GM23338 (cell line): ENCODE measurements around the gene CYP3A7. TPM values are rescaled to one million over a fixed set of nuclear protein-coding genes. Genes with fewer than 3 reads are reported as not detected.

ENCODE experiments used
- ATAC-seq: fragments of 200-7000 bp; cut with Tn5 transposase; 3 replicates; pipeline ENCODE4 v1.9.1; 2020
- DNase-seq: peaks from one replicate; pipeline ENCODE4 v3.0.0-alpha.2; 2015; ENCODE audit warnings: low spot score
- H2AFZ ChIP-seq: fragments of 200-600 bp; sonication (generic); 2 replicates; pipeline ENCODE4 v1.8.0; 2016; ENCODE audit warnings: antibody characterized with exemption, mild to moderate bottlenecking, moderate library complexity
- H3F3A ChIP-seq: fragments of 200-600 bp; sonication (generic); replicated peaks from 2 replicates; pipeline ENCODE4 v1.8.0; 2017; ENCODE audit warnings: antibody characterized with exemption, mixed run types, low read depth
- H3K27ac ChIP-seq: fragments of 200-600 bp; sonication (generic); 2 replicates; pipeline ENCODE4 v1.6.1; 2016; ENCODE audit warnings: low read depth
- H3K27me3 ChIP-seq: fragments of 200-600 bp; sonication (generic); 2 replicates; pipeline ENCODE4 v1.8.0; 2016; ENCODE audit warnings: mild to moderate bottlenecking, mixed run types, moderate library complexity; ENCODE audit not compliant: insufficient read depth
- H3K36me3 ChIP-seq: fragments of 200-600 bp; sonication (generic); 2 replicates; pipeline ENCODE4 v1.8.0; 2016; ENCODE audit warnings: mild to moderate bottlenecking; ENCODE audit not compliant: insufficient read depth
- H3K4me1 ChIP-seq: fragments of 200-600 bp; sonication (generic); 2 replicates; pipeline ENCODE4 v1.8.0; 2016; ENCODE audit warnings: mild to moderate bottlenecking, moderate library complexity; ENCODE audit not compliant: insufficient read depth
- H3K4me2 ChIP-seq: fragments of 200-600 bp; sonication (generic); 2 replicates; pipeline ENCODE4 v1.7.1; 2017; ENCODE audit warnings: mixed run types
- H3K4me3 ChIP-seq: fragments of 200-600 bp; sonication (generic); 2 replicates; pipeline ENCODE4 v1.6.1; 2016; ENCODE audit warnings: mixed run types
- H3K79me2 ChIP-seq: fragments of 200-600 bp; sonication (generic); replicated peaks from 2 replicates; pipeline ENCODE4 v1.8.0; 2017; ENCODE audit warnings: mild to moderate bottlenecking; ENCODE audit not compliant: insufficient read depth
- H3K9me2 ChIP-seq: fragments of 200-600 bp; sonication (generic); 2 replicates; pipeline ENCODE4 v1.8.0; 2017; ENCODE audit not compliant: insufficient read depth
- H4K20me1 ChIP-seq: fragments of 200-600 bp; sonication (generic); replicated peaks from 2 replicates; pipeline ENCODE4 v1.8.0; 2017; ENCODE audit warnings: mild to moderate bottlenecking; ENCODE audit not compliant: insufficient read depth
- H3K27ac Mint-ChIP-seq: 2 replicates; pipeline ENCODE4 v1.8.0; 2020; ENCODE audit warnings: inconsistent platforms, mild to moderate bottlenecking, moderate library complexity, mixed read lengths
- H3K27me3 Mint-ChIP-seq: 3 replicates; pipeline ENCODE4 v1.8.0; 2022; ENCODE audit warnings: low read depth, mild to moderate bottlenecking, moderate library complexity, mixed read lengths, inconsistent platforms; ENCODE audit not compliant: insufficient read depth, poor library complexity
- H3K36me3 Mint-ChIP-seq: 3 replicates; pipeline ENCODE4 v1.8.0; 2021; ENCODE audit warnings: low read depth, mild to moderate bottlenecking, inconsistent platforms, moderate library complexity, mixed read lengths
- H3K4me1 Mint-ChIP-seq: 3 replicates; pipeline ENCODE4 v1.8.0; 2020; ENCODE audit warnings: mild to moderate bottlenecking, inconsistent platforms, mixed read lengths
- H3K4me3 Mint-ChIP-seq: 3 replicates; pipeline ENCODE4 v1.8.0; 2021; ENCODE audit warnings: moderate library complexity, mild to moderate bottlenecking, inconsistent platforms, mixed read lengths
- H3K9me3 Mint-ChIP-seq: 3 replicates; pipeline ENCODE4 v1.8.0; 2020; ENCODE audit warnings: moderate library complexity, mild to moderate bottlenecking, inconsistent platforms, mixed read lengths
- CREB1 ChIP-seq: fragments of 250-450 bp; sonication (Bioruptor Pico); IDR thresholded peaks from 2 replicates; pipeline ENCODE4 v1.5.0; 2020; ENCODE audit warnings: low read depth, mild to moderate bottlenecking, moderate library complexity
- EZH2 ChIP-seq: fragments of 200-600 bp; sonication (generic); IDR thresholded peaks from one replicate; pipeline ENCODE4 v1.8.0; 2017; ENCODE audit warnings: antibody characterized with exemption, mild to moderate bottlenecking, low read depth; ENCODE audit not compliant: unreplicated experiment
- EZH2phosphoT487 ChIP-seq: fragments of 200-600 bp; sonication (generic); IDR thresholded peaks from one replicate; pipeline ENCODE4 v1.8.1; 2018; ENCODE audit warnings: antibody characterized with exemption; ENCODE audit not compliant: unreplicated experiment
- JUNB ChIP-seq: IDR thresholded peaks from one replicate; pipeline ENCODE4 v1.6.1; 2016; ENCODE audit warnings: antibody characterized with exemption; ENCODE audit not compliant: unreplicated experiment
- NANOG ChIP-seq: IDR thresholded peaks from 2 replicates; pipeline ENCODE4 v1.6.1; 2016; ENCODE audit warnings: antibody characterized with exemption, borderline replicate concordance
- POLR2AphosphoS5 ChIP-seq: IDR thresholded peaks from 2 replicates; pipeline ENCODE4 v1.6.1; 2016; ENCODE audit warnings: antibody characterized with exemption, low read depth
- ZNF114 ChIP-seq: fragments of 250-450 bp; sonication (Bioruptor Pico); IDR thresholded peaks from 2 replicates; pipeline ENCODE4 v1.5.0; 2020; ENCODE audit warnings: mild to moderate bottlenecking, moderate library complexity
- ZNF331 ChIP-seq: fragments of 250-450 bp; sonication (Bioruptor Pico); IDR thresholded peaks from 2 replicates; pipeline ENCODE4 v1.5.0; 2020; ENCODE audit warnings: low read depth, mild to moderate bottlenecking, moderate library complexity
- long read RNA-seq: library from polyadenylated mRNA; unstranded; transcript quantifications from one replicate; pipeline ENCODE4 v2.0.0, GENCODE V29; 2020; ENCODE audit not compliant: unreplicated experiment
- polyA plus RNA-seq: library from polyadenylated mRNA; unstranded; fragments of >200 nt; fragmentation: Nextera tagmentation; extraction: Ambion mirVana; gene quantifications from 2 replicates; pipeline ENCODE4 v1.2.1, GENCODE V29; 2016
- total RNA-seq: library from RNA; depleted of rRNA; stranded (reverse); fragments of >200 nt; shearing (Covaris generic); gene quantifications from 2 replicates; pipeline ENCODE4 v1.2.3, GENCODE V29; 2014; rRNA removed
- TF ChIP-seq, protein P1 (sequence below): IDR thresholded peaks from 2 replicates; pipeline ENCODE4 v1.6.1; 2016; ENCODE audit warnings: antibody characterized with exemption
- TF ChIP-seq, protein P2 (sequence below): fragments of 250-450 bp; sonication (Bioruptor Pico); IDR thresholded peaks from 2 replicates; pipeline ENCODE4 v1.5.0; 2020; ENCODE audit warnings: mild to moderate bottlenecking, moderate library complexity
- TF ChIP-seq, protein P3 (sequence below): IDR thresholded peaks from one replicate; pipeline ENCODE4 v1.6.1; 2018; ENCODE audit warnings: antibody characterized with exemption; ENCODE audit not compliant: unreplicated experiment

The CYP3A7 gene
- not detected in 2 replicates for total RNA-seq
- 0.12 and 0.19 TPM in 2 replicates for polyA plus RNA-seq
- long read RNA-seq, result 0 reads

DNA sequence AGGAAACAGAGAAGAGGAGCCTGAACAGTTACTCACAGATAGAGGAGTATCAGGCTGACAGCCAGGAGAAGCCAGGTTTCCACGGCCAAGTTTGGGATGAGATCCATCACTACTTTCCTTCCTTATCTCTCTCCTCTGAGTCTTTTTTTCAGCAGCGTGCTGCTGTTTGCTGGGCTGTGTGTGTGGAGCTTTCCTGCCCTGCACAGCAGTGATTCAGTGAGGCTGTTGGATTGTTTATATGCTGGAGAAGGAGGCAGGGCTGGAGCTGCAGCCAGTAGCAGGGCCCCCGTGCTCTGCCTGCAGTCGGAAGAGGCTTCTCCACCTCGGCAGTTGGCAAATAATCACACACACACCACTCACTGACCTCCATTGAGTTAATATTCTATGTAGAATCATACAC lies at the start of gene CYP3A7:
TSS of gene CYP3A7 (minus strand) at position 210 of the 400 bp plus-strand sequence. CDS start at position 107, 103 bp downstream.
- no peak for TF ChIP-seq JUNB
- TF ChIP-seq EZH2phosphoT487, result no peak
- TF ChIP-seq ZNF331 (CRISPR knock-in tag), result no peak
- TF ChIP-seq ZNF114 (CRISPR knock-in tag), result no peak
- TF ChIP-seq POLR2AphosphoS5, result no peak
- no peak within 1 kb of the TSS for H3K4me3 ChIP-seq
- H3K27ac ChIP-seq, result no peak within 1 kb of the TSS
- H3K36me3 ChIP-seq, result no peaks in the 10 kb centered on the region
- no peak within 1 kb of the TSS for H3K4me2 ChIP-seq
- Mint-ChIP-seq H3K4me1 (peaks cover 4% of the 10 kb centered on the region; the same call in 1 of the 3 replicates), H3K9me3 (no peaks in the 10 kb centered on the region), H3K4me3 (no peak within 1 kb of the TSS; the same call in 2 of the 3 replicates), H3K27me3 (peaks cover 2% of the 10 kb centered on the region), H3K36me3 (no peaks in the 10 kb centered on the region), H3K27ac (no peak within 1 kb of the TSS; the same call in 1 of the 2 replicates)
- no peak within 1 kb of the TSS for H2AFZ ChIP-seq
- no peak for ATAC-seq
- no peaks in the 10 kb centered on the region for H3K27me3 ChIP-seq
- H3K9me2 ChIP-seq, result peaks cover 7% of the 10 kb centered on the region; the same call in 1 of the 2 replicates
- no peaks in the 10 kb centered on the region for H3K79me2 ChIP-seq
- DNase-seq, result no peak
- no peaks in the 10 kb centered on the region for H4K20me1 ChIP-seq
- 0 out of 2 replicates have a peak, but pooled peaks cover 3% of the 10 kb centered on the region for H3K4me1 ChIP-seq
- no peaks in the 10 kb centered on the region for H3F3A ChIP-seq

DNA sequence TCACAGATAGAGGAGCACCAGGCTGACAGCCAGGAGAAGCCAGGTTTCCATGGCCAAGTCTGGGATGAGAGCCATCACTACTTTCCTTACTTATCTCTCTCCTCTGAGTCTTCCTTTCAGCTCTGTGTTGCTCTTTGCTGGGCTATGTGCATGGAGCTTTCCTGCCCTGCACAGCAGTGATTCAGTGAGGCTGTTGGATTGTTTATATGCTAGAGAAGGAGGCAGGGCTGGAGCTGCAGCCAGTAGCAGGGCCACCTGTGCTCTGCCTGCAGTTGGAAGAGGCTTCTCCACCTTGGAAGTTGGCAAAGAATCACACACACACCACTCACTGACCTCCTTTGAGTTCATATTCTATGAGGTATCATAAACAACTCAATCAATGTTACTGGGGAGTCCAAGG lies 49.0 kb upstream of the CYP3A7 start, which contains the start of gene CYP3A4:
TSS of gene CYP3A4 (minus strand) at position 178 of the 400 bp plus-strand sequence. CDS start at position 75, 103 bp downstream.
- Mint-ChIP-seq H3K27me3 (no peaks in the 10 kb centered on the region), H3K9me3 (no peaks in the 10 kb centered on the region), H3K4me3 (no peak within 1 kb of the TSS), H3K27ac (no peak within 1 kb of the TSS), H3K36me3 (no peaks in the 10 kb centered on the region), H3K4me1 (peaks cover 3% of the 10 kb centered on the region; the same call in 2 of the 3 replicates)
- Histone ChIP-seq H3F3A (no peaks in the 10 kb centered on the region), H3K9me2 (no peaks in the 10 kb centered on the region), H3K4me2 (no peak within 1 kb of the TSS), H3K36me3 (no peaks in the 10 kb centered on the region), H2AFZ (no peak within 1 kb of the TSS), H3K4me1 (no peaks in the 10 kb centered on the region), H3K79me2 (no peaks in the 10 kb centered on the region), H3K27me3 (no peaks in the 10 kb centered on the region), H3K27ac (no peak within 1 kb of the TSS), H4K20me1 (no peaks in the 10 kb centered on the region), H3K4me3 (no peak within 1 kb of the TSS)
- DNase-seq, result no peak
- no peak for ATAC-seq
- TF ChIP-seq, protein P1, sequence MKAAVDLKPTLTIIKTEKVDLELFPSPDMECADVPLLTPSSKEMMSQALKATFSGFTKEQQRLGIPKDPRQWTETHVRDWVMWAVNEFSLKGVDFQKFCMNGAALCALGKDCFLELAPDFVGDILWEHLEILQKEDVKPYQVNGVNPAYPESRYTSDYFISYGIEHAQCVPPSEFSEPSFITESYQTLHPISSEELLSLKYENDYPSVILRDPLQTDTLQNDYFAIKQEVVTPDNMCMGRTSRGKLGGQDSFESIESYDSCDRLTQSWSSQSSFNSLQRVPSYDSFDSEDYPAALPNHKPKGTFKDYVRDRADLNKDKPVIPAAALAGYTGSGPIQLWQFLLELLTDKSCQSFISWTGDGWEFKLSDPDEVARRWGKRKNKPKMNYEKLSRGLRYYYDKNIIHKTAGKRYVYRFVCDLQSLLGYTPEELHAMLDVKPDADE, result no peak
- TF ChIP-seq NANOG (no peak), JUNB (no peak), EZH2 (no peak), CREB1 (CRISPR knock-in tag) (no peak)
- TF ChIP-seq, protein P2, sequence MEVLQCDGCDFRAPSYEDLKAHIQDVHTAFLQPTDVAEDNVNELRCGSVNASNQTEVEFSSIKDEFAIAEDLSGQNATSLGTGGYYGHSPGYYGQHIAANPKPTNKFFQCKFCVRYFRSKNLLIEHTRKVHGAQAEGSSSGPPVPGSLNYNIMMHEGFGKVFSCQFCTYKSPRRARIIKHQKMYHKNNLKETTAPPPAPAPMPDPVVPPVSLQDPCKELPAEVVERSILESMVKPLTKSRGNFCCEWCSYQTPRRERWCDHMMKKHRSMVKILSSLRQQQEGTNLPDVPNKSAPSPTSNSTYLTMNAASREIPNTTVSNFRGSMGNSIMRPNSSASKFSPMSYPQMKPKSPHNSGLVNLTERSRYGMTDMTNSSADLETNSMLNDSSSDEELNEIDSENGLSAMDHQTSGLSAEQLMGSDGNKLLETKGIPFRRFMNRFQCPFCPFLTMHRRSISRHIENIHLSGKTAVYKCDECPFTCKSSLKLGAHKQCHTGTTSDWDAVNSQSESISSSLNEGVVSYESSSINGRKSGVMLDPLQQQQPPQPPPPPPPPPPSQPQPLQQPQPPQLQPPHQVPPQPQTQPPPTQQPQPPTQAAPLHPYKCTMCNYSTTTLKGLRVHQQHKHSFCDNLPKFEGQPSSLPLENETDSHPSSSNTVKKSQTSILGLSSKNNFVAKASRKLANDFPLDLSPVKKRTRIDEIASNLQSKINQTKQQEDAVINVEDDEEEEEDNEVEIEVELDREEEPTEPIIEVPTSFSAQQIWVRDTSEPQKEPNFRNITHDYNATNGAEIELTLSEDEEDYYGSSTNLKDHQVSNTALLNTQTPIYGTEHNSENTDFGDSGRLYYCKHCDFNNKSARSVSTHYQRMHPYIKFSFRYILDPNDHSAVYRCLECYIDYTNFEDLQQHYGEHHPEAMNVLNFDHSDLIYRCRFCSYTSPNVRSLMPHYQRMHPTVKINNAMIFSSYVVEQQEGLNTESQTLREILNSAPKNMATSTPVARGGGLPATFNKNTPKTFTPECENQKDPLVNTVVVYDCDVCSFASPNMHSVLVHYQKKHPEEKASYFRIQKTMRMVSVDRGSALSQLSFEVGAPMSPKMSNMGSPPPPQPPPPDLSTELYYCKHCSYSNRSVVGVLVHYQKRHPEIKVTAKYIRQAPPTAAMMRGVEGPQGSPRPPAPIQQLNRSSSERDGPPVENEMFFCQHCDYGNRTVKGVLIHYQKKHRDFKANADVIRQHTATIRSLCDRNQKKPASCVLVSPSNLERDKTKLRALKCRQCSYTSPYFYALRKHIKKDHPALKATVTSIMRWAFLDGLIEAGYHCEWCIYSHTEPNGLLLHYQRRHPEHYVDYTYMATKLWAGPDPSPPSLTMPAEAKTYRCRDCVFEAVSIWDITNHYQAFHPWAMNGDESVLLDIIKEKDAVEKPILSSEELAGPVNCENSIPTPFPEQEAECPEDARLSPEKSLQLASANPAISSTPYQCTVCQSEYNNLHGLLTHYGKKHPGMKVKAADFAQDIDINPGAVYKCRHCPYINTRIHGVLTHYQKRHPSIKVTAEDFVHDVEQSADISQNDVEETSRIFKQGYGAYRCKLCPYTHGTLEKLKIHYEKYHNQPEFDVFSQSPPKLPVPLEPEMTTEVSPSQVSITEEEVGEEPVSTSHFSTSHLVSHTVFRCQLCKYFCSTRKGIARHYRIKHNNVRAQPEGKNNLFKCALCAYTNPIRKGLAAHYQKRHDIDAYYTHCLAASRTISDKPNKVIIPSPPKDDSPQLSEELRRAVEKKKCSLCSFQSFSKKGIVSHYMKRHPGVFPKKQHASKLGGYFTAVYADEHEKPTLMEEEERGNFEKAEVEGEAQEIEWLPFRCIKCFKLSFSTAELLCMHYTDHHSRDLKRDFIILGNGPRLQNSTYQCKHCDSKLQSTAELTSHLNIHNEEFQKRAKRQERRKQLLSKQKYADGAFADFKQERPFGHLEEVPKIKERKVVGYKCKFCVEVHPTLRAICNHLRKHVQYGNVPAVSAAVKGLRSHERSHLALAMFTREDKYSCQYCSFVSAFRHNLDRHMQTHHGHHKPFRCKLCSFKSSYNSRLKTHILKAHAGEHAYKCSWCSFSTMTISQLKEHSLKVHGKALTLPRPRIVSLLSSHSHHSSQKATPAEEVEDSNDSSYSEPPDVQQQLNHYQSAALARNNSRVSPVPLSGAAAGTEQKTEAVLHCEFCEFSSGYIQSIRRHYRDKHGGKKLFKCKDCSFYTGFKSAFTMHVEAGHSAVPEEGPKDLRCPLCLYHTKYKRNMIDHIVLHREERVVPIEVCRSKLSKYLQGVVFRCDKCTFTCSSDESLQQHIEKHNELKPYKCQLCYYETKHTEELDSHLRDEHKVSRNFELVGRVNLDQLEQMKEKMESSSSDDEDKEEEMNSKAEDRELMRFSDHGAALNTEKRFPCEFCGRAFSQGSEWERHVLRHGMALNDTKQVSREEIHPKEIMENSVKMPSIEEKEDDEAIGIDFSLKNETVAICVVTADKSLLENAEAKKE (CRISPR knock-in tag), result no peak
- TF ChIP-seq, protein P3, sequence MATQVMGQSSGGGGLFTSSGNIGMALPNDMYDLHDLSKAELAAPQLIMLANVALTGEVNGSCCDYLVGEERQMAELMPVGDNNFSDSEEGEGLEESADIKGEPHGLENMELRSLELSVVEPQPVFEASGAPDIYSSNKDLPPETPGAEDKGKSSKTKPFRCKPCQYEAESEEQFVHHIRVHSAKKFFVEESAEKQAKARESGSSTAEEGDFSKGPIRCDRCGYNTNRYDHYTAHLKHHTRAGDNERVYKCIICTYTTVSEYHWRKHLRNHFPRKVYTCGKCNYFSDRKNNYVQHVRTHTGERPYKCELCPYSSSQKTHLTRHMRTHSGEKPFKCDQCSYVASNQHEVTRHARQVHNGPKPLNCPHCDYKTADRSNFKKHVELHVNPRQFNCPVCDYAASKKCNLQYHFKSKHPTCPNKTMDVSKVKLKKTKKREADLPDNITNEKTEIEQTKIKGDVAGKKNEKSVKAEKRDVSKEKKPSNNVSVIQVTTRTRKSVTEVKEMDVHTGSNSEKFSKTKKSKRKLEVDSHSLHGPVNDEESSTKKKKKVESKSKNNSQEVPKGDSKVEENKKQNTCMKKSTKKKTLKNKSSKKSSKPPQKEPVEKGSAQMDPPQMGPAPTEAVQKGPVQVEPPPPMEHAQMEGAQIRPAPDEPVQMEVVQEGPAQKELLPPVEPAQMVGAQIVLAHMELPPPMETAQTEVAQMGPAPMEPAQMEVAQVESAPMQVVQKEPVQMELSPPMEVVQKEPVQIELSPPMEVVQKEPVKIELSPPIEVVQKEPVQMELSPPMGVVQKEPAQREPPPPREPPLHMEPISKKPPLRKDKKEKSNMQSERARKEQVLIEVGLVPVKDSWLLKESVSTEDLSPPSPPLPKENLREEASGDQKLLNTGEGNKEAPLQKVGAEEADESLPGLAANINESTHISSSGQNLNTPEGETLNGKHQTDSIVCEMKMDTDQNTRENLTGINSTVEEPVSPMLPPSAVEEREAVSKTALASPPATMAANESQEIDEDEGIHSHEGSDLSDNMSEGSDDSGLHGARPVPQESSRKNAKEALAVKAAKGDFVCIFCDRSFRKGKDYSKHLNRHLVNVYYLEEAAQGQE, result no peak
